HUES64 (cell line): ENCODE results near the gene CCDC126.

Source experiments
- H3K27ac ChIP-seq: 2 replicates; pipeline ENCODE4 v1.7.0; 2013; ENCODE audit warnings: low read depth, low read length, inconsistent platforms
- H3K27me3 ChIP-seq: 2 replicates; pipeline ENCODE4 v1.6.1; 2013; ENCODE audit warnings: mild to moderate bottlenecking, low read length; ENCODE audit not compliant: insufficient read depth
- H3K36me3 ChIP-seq: 2 replicates; pipeline ENCODE4 v1.6.1; 2013; ENCODE audit warnings: mild to moderate bottlenecking, low read length; ENCODE audit not compliant: insufficient read depth
- H3K4me1 ChIP-seq: 2 replicates; pipeline ENCODE4 v1.6.1; 2013; ENCODE audit warnings: mild to moderate bottlenecking, low read length, moderate library complexity; ENCODE audit not compliant: insufficient read depth
- H3K4me3 ChIP-seq: 2 replicates; pipeline ENCODE4 v1.5.1; 2013; ENCODE audit warnings: mild to moderate bottlenecking, low read length, moderate library complexity
- H3K9ac ChIP-seq: 2 replicates; pipeline ENCODE4 v1.6.1; 2013; ENCODE audit warnings: mild to moderate bottlenecking, low read depth, low read length
- H3K9me3 ChIP-seq: 2 replicates; pipeline ENCODE4 v1.6.1; 2013; ENCODE audit warnings: low read depth, low read length; ENCODE audit not compliant: insufficient read depth
- WGBS: fragments of 150-250, 120-280 bp; methylation state at CpG from one replicate; pipeline ENCODE4 v1.1.7; 2013; ENCODE audit warnings: missing lambda C conversion rate; 5-methylcytosine and 5-hydroxymethylcytosine counted together

The CCDC126 gene

DNA sequence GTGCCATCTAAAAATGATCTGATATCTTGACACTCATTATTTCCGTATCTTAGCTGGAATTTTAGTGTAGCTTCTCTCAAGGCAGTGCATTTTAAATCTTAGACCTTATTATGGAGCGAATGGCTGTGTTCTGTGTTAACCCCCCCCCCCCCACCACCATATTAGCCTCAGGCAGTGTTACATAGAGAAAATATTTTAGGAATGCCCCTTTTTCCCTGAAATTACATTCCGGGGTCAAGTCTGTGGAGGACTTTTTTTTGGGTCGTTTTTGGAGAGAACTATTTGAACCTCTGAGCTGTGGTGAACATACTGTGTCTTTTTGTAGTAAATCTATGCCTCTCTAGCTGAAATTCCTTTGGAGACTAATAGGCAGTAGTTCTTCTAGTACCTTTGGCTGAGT is 3.1 kb downstream of the CCDC126 start:
- no peaks in the 10 kb centered on the region for H3K36me3 ChIP-seq
- peaks cover 10% of the 10 kb centered on the region; the same call in 1 of the 2 replicates for H3K4me1 ChIP-seq
- WGBS, result 55% methylated on average over 3 of the region's 4 CpGs
- H3K9ac ChIP-seq, result no peak overlapping the region
- no peak overlapping the region for H3K4me3 ChIP-seq
- peaks cover 17% of the 10 kb centered on the region for H3K27me3 ChIP-seq
- H3K27ac ChIP-seq, result no peak overlapping the region
- H3K9me3 ChIP-seq, result no peaks in the 10 kb centered on the region

DNA sequence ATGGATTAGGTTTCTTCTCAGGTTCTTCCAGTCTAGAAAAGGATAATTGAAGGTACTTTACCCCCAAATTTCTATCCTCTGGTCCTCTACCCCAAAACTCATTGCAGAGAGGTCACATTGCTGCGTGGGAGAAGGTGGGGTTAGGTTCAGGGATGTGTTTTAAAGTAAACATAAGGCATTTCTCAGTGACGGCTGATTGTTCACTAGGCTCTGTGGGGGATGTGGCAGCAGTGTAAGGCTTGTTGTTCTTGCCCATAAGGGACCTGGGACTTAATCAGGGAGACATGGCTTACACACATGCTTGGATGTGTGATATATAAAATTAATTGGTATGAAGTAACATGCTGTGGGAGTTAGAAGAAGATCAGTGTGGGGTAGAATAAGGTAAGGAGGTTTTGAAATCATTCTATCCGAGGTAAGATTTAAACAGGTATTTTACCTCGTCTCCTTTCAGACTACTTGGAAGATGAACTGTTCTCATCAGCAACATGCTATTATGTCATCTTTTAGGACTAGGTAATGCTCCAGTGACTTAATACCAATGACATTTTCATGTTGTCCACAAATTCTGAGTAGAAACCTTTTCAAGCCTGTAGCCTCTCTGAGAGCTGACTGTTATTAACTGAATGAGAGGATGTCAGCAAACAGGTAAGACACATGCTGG is 6.6 kb downstream of the CCDC126 start:
- Histone ChIP-seq H3K9me3 (no peaks in the 10 kb centered on the region), H3K4me3 (no peak overlapping the region), H3K27ac (no peak overlapping the region), H3K4me1 (0 out of 2 replicates have a peak, but pooled peaks cover under 1% of the 10 kb centered on the region), H3K27me3 (no peaks in the 10 kb centered on the region), H3K36me3 (no peaks in the 10 kb centered on the region), H3K9ac (no peak overlapping the region)
- 87% methylated on average over 4 of the region's 4 CpGs for WGBS

DNA sequence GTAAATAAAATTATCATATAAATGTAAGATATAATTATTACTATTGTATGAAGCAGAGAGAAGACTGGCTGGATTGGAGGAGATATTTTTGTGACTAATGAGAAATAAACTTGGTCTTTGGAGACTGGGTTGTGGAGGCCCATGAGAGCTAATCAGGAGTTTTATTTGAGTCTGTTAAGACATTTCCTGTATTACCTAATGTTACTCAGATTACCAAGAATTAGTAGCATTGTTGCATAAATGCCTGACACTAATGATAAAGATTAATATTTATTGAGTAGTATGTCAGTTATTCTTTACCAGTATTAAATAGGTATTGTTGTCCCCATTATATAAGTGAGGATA is 7.1 kb downstream of the CCDC126 start:
- Histone ChIP-seq H3K9ac (no peak overlapping the region), H3K4me1 (no peaks in the 10 kb centered on the region), H3K9me3 (no peaks in the 10 kb centered on the region), H3K27ac (no peak overlapping the region), H3K4me3 (no peak overlapping the region), H3K27me3 (no peaks in the 10 kb centered on the region), H3K36me3 (no peaks in the 10 kb centered on the region)

DNA sequence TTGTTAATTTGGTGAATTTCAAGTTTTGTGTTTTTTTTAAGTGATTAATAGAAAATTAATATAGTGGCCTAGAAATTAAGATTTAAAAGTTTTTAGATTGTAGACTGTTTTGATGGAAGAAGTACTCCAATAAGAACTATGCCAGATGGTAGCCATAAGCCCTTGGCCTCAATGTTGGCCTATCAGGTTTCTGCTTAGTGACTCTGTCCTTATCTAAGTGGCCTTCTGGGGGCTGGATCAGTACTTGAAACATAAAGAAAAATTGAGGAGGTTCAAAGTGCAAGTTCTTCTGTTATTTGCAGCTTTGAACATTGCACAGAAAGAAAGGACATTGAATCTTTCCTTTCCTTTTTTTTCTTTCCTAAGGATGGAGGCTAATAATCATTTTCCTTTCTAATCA is 9.9 kb downstream of the CCDC126 start:
- Histone ChIP-seq H3K4me1 (no peaks in the 10 kb centered on the region), H3K4me3 (no peak overlapping the region), H3K27ac (no peak overlapping the region), H3K9me3 (no peaks in the 10 kb centered on the region), H3K36me3 (peaks cover 3% of the 10 kb centered on the region; the same call in 1 of the 2 replicates), H3K9ac (no peak overlapping the region), H3K27me3 (no peaks in the 10 kb centered on the region)

DNA sequence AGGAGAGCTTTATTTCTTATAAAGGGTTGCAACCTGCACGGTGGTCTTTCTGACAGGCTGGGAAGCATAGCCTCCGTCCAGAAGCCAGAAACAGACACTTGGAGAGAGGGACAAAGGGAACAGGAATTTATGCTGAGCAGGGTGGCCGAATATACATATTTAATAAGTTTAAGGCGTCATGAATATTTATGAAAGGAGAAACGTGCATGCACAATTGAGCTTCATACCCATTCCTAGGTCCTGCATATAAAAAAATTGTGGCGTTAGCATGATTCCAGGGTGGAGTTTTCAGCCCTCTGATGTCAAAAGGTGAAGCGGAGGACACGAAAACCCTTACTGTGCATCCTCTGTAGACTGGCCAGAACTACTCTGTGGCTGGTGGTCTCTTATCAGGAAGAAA is 10.7 kb downstream of the CCDC126 start:
- Histone ChIP-seq H3K9me3 (no peaks in the 10 kb centered on the region), H3K9ac (no peak overlapping the region), H3K36me3 (peaks cover 3% of the 10 kb centered on the region; the same call in 1 of the 2 replicates), H3K27ac (no peak overlapping the region), H3K27me3 (no peaks in the 10 kb centered on the region), H3K4me1 (no peaks in the 10 kb centered on the region), H3K4me3 (no peak overlapping the region)
- WGBS, result 93% methylated on average over 8 of the region's 8 CpGs

DNA sequence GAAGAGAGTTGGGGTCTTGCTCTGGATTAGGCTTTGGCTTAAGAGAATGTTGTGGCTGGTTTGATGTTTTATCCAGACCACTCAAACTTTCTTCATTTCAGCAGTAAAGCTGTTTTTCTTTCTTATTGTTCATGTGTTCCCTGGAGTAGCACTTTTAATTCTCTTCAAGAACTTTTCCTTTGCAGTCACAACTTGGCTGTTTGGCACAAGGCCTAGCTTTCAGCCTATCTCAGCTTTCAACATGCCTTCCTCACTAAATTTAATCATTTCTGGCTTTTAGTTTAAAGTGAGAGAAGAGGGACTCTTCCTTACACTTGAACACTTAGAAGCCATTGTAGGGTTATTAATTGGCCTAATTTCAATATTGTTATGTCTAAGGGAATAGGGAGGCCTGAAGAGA is 18.1 kb downstream of the CCDC126 start:
- Histone ChIP-seq H3K9ac (no peak overlapping the region), H3K4me1 (no peaks in the 10 kb centered on the region), H3K27me3 (no peaks in the 10 kb centered on the region), H3K4me3 (no peak overlapping the region), H3K27ac (no peak overlapping the region), H3K9me3 (peaks cover 18% of the 10 kb centered on the region; the same call in 1 of the 2 replicates), H3K36me3 (peaks cover 11% of the 10 kb centered on the region; the same call in 1 of the 2 replicates)

DNA sequence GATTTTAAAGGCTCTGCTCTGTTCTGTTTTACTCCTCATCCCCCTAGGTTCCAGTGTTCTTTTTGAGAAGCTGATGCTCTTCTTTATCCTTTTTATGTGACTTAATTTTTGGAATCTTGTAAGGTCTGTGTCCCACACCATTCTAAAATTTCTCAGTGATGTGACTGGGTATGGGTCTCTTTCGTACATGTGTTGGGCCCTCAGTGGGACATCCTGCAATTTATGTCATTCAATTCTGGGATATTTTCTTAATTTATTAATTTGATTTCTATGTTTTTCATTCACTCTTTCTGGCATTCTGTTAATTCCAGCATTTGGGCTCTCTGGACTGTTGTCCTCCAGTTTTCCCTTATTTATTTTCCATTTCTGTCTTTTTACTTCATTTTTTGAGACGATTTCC is 19.4 kb downstream of the CCDC126 start:
- Histone ChIP-seq H3K36me3 (peaks cover 7% of the 10 kb centered on the region; the same call in 1 of the 2 replicates), H3K4me1 (no peaks in the 10 kb centered on the region), H3K27me3 (no peaks in the 10 kb centered on the region), H3K27ac (no peak overlapping the region), H3K9me3 (peaks cover 18% of the 10 kb centered on the region; the same call in 1 of the 2 replicates), H3K9ac (no peak overlapping the region), H3K4me3 (no peak overlapping the region)
- 100% methylated on average over 2 of the region's 2 CpGs for WGBS

DNA sequence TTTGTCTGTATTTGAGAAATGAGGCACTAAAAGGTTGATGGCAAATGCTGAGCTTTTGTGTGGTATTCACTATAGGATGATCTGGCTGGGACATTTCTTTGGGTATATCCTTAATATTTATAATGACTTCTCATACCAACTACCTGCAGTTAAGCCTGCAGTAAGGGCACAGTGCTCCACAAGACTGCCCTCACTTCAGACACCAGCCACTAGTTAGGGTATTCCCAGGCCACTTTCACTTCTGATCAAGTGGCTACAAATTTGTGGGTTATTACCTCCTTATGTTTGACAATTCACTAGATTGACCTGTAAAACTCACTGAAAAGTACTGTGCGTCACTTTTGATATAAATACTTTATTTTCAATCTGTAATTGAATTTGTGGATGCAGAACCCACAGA is 20.3 kb downstream of the CCDC126 start:
- no peak overlapping the region for H3K4me3 ChIP-seq
- no peak overlapping the region for H3K9ac ChIP-seq
- no peak overlapping the region for H3K27ac ChIP-seq
- peaks cover 18% of the 10 kb centered on the region; the same call in 1 of the 2 replicates for H3K9me3 ChIP-seq
- WGBS, result 100% methylated on average over 1 of the region's 1 CpG
- H3K36me3 ChIP-seq, result peaks cover 7% of the 10 kb centered on the region; the same call in 1 of the 2 replicates
- H3K27me3 ChIP-seq, result no peaks in the 10 kb centered on the region
- no peaks in the 10 kb centered on the region for H3K4me1 ChIP-seq

DNA sequence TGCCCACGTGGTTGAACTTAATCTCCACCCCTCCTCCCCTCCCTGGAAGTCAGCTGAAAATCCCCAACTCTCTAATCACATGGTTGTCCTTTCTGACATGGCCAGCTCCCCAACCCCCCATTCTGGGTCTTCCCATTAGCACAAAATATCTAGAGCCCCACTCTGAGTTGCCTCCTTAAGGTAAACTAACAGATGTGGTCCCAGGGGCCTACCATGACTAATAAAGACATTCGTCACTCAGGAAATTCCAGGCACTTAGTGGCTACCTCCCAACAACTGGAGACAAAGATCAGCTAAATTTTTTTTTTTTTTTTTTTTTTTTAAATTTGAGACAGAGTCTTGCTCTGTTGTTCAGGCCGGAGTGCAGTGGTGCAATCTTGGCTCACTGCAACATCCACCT is 21.1 kb downstream of the CCDC126 start:
- Histone ChIP-seq H3K4me3 (no peak overlapping the region), H3K27ac (no peak overlapping the region), H3K9ac (no peak overlapping the region), H3K4me1 (no peaks in the 10 kb centered on the region), H3K36me3 (peaks cover 7% of the 10 kb centered on the region; the same call in 1 of the 2 replicates), H3K9me3 (peaks cover 18% of the 10 kb centered on the region; the same call in 1 of the 2 replicates), H3K27me3 (no peaks in the 10 kb centered on the region)
- WGBS, result 89% methylated on average over 3 of the region's 3 CpGs

DNA sequence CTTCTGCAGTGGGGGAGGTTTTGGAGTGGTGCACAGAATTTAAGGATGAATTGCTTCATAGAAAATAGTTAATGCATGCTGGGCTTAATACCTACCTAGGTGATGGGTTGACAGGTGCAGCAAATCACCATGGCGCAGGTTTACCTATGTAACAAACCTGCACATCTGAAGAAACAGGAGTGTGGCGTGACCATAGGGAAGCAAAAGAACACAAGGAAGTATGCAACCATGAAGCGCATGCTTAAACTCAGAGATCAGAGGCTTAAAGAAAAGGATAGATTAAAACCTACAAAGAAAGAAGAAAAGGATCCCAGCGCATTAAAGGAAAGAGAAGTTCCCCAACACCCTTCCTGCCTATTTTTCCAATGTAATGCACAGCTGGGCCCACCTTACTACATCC is 22.0 kb downstream of the CCDC126 start:
- Histone ChIP-seq H3K36me3 (0 out of 2 replicates have a peak, but pooled peaks cover 5% of the 10 kb centered on the region), H3K27me3 (no peaks in the 10 kb centered on the region), H3K9ac (no peak overlapping the region), H3K4me3 (no peak overlapping the region), H3K4me1 (no peaks in the 10 kb centered on the region), H3K27ac (no peak overlapping the region), H3K9me3 (peaks cover 18% of the 10 kb centered on the region; the same call in 1 of the 2 replicates)
- WGBS, result 93% methylated on average over 3 of the region's 4 CpGs

DNA sequence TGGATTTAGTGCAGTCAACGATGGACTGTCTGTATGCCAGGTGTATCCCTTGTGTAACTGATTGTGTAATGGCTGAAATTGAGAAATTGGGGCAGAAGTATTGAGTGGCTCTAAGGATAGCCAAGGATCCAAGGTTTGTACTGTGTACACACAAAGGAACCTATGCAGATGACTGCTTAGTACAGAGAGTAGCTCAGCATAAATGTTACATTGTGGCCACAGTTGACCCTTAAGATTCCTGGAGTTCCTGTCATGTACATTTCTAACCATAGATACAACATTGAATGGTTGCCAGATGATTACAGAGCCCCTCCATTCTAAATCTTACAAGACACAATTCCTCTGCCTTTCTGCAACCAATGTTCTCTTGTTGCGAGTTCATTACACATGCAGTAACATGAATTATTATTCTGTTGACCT is 25.3 kb downstream of the CCDC126 start:
- no peaks in the 10 kb centered on the region for H3K27me3 ChIP-seq
- H3K4me3 ChIP-seq, result no peak overlapping the region
- H3K36me3 ChIP-seq, result 0 out of 2 replicates have a peak, but pooled peaks cover 5% of the 10 kb centered on the region
- WGBS, result 98% methylated on average over 1 of the region's 2 CpGs
- H3K27ac ChIP-seq, result no peak overlapping the region
- H3K9me3 ChIP-seq, result peaks cover 4% of the 10 kb centered on the region; the same call in 1 of the 2 replicates
- H3K4me1 ChIP-seq, result no peaks in the 10 kb centered on the region
- H3K9ac ChIP-seq, result no peak overlapping the region

DNA sequence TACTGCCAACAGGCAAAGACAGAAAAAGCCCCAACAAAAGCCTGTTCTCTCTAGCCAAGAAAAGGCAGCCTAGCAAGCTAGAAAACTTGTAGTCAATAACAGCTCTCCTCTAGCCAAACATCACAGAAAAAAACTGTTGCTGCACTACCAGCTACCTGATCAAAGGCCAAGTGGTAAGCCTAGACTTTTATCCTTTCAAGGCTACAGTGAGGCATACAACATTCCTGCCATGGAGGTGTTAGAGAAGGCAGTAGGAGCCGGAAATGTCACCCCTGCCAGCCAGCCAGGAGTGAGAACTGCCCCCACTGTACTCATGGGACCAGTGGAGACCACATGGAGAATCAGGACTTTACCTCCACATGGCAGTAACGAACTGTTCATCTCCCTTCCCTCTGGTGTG is 31.2 kb downstream of the CCDC126 start:
- H3K4me1 ChIP-seq, result no peaks in the 10 kb centered on the region
- 84% methylated on average over 2 of the region's 2 CpGs for WGBS
- H3K4me3 ChIP-seq, result no peak overlapping the region
- H3K27ac ChIP-seq, result no peak overlapping the region
- H3K9ac ChIP-seq, result no peak overlapping the region
- H3K36me3 ChIP-seq, result no peaks in the 10 kb centered on the region
- no peaks in the 10 kb centered on the region for H3K27me3 ChIP-seq
- no peaks in the 10 kb centered on the region for H3K9me3 ChIP-seq
